T-helper 2 cell treated with Interferon-gamma antibody and Interleukin-4, amounts not matched to agents 5 μg/mL and 100 μg/mL, for 36 hours (primary cell): ENCODE results near the gene ATP13A2.
"Not testable (repeated sequence)": the region's sequence is repeated elsewhere in the genome, so short reads cannot be mapped to it uniquely, and the experiment has no call there.

Experiments
- DNase-seq: peaks from one replicate; pipeline ENCODE4 v3.0.0; 2021; ENCODE audit warnings: low spot score
- H3K27ac Mint-ChIP-seq: one replicate; pipeline ENCODE4 v1.8.0; 2021; ENCODE audit warnings: mild to moderate bottlenecking, mixed read lengths
- H3K27me3 Mint-ChIP-seq: one replicate; pipeline ENCODE4 v1.8.0; 2021; ENCODE audit warnings: low read depth, mixed read lengths
- H3K36me3 Mint-ChIP-seq: one replicate; pipeline ENCODE4 v1.8.0; 2021; ENCODE audit warnings: low read depth, mixed read lengths
- H3K4me1 Mint-ChIP-seq: one replicate; pipeline ENCODE4 v1.8.0; 2021; ENCODE audit warnings: low read depth, mixed read lengths
- H3K4me3 Mint-ChIP-seq: one replicate; pipeline ENCODE4 v1.8.0; 2022; ENCODE audit warnings: mild to moderate bottlenecking, moderate library complexity, mixed read lengths
- H3K9me3 Mint-ChIP-seq: one replicate; pipeline ENCODE4 v1.8.0; 2021; ENCODE audit warnings: mixed read lengths

ATP13A2 gene

GRCh38 chr1:16944038-16944437 is 67.7 kb downstream of the ATP13A2 start:
- H3K4me3 Mint-ChIP-seq, result no peak overlapping the region
- no peaks in the 10 kb centered on the region for H3K27me3 Mint-ChIP-seq
- no peak for DNase-seq
- H3K4me1 Mint-ChIP-seq, result no peaks in the 10 kb centered on the region
- no peaks in the 10 kb centered on the region for H3K36me3 Mint-ChIP-seq
- no peak overlapping the region for H3K27ac Mint-ChIP-seq
- no peaks in the 10 kb centered on the region for H3K9me3 Mint-ChIP-seq

GRCh38 chr1:16939386-16940180 is 72.1 kb downstream of the ATP13A2 start:
- H3K27ac Mint-ChIP-seq, H3K9me3 Mint-ChIP-seq, H3K4me1 Mint-ChIP-seq, DNase-seq, H3K4me3 Mint-ChIP-seq, H3K27me3 Mint-ChIP-seq, H3K36me3 Mint-ChIP-seq: not testable (repeated sequence)

- H3K27me3 Mint-ChIP-seq, result no peaks in the 10 kb centered on the region
- H3K4me3 Mint-ChIP-seq, result no peak overlapping the region
- H3K27ac Mint-ChIP-seq, result no peak overlapping the region
- H3K9me3 Mint-ChIP-seq, result no peaks in the 10 kb centered on the region
- no peak for DNase-seq
- no peaks in the 10 kb centered on the region for H3K36me3 Mint-ChIP-seq
- no peaks in the 10 kb centered on the region for H3K4me1 Mint-ChIP-seq
Measured at GRCh38 chr1:16938351-16939321, 73.1 kb downstream of the ATP13A2 start.

- not testable (repeated sequence) for DNase-seq, H3K4me1 Mint-ChIP-seq, H3K9me3 Mint-ChIP-seq, H3K27me3 Mint-ChIP-seq, H3K36me3 Mint-ChIP-seq, H3K27ac Mint-ChIP-seq, H3K4me3 Mint-ChIP-seq
Measured at GRCh38 chr1:16936580-16936979, 75.1 kb downstream of the ATP13A2 start.
